Measurements from ENCODE around the gene HOXC10.

HOXC10 gene

GRCh38 chr12:54030889-54031471 lies 46.0 kb downstream of the HOXC10 start:
- DNase-seq, result no peak

GRCh38 chr12:54031480-54031879 lies 46.5 kb downstream of the HOXC10 start:
- no peak for DNase-seq

- no peak for DNase-seq
Observed at GRCh38 chr12:54032086-54032619, 47.2 kb downstream of the HOXC10 start.

- DNase-seq, result peak; percentile 69
Observed at GRCh38 chr12:54032627-54033100, 47.7 kb downstream of the HOXC10 start, which contains the start of gene HOXC5. TSS of gene HOXC5 (plus strand) at chr12:54033050. CDS start at chr12:54033123, 73 bp downstream.

- DNase-seq, result no peak
Observed at GRCh38 chr12:54033106-54033979, 48.4 kb downstream of the HOXC10 start.

GRCh38 chr12:54033980-54034784 lies 49.2 kb downstream of the HOXC10 start:
- no peak for DNase-seq

- no peak for DNase-seq
Observed at GRCh38 chr12:54034785-54035310, 49.9 kb downstream of the HOXC10 start.

GRCh38 chr12:54035568-54036264 lies 50.8 kb downstream of the HOXC10 start:
- DNase-seq, result no peak

- DNase-seq, result no peak
Observed at GRCh38 chr12:54036620-54037359, 51.8 kb downstream of the HOXC10 start.

GRCh38 chr12:54037360-54038283 lies 52.7 kb downstream of the HOXC10 start:
- DNase-seq, result no peak

- no peak for DNase-seq
Observed at GRCh38 chr12:54038284-54038870, 53.4 kb downstream of the HOXC10 start.

- DNase-seq, result no peak
Observed at GRCh38 chr12:54038871-54039414, 54.0 kb downstream of the HOXC10 start.

GRCh38 chr12:54039417-54040147 lies 54.6 kb downstream of the HOXC10 start:
- DNase-seq, result no peak
